ENCODE results near the gene SLC37A2. TPM values are rescaled to one million over a fixed set of nuclear protein-coding genes. Genes with fewer than 3 reads are reported as not detected.
"Not testable (repeated sequence)": the region's sequence is repeated elsewhere in the genome, so short reads cannot be mapped to it uniquely, and the experiment has no call there.

Gene SLC37A2
- total RNA-seq, 1 donor from 2014 or later: 2.4 TPM

- TF ChIP-seq CTCF (IDR thresholded peaks at IDR 0.05; ENCODE audit: borderline replicate concordance): no peak
- Histone ChIP-seq H3K36me3 (no peaks in the 10 kb centered on the region), H3K27me3 (ENCODE audit: low read depth) (peaks cover 38% of the 10 kb centered on the region), H3K4me1 (no peaks in the 10 kb centered on the region), H3K9me3 (replicated peaks) (no peaks in the 10 kb centered on the region), H3K27ac (replicated peaks) (no peak overlapping the region), H3K4me3 (no peak overlapping the region)
- DNase-seq: no peak
- intact Hi-C loops (cut with micrococcal nuclease): no loop called here
These were observed 21.7 kb downstream of the SLC37A2 start for GRCh38 chr11:125084761-125085231.

GRCh38 chr11:125085301-125086081, 22.4 kb downstream of the SLC37A2 start:
- DNase-seq: no peak
- Histone ChIP-seq H3K4me3 (no peak overlapping the region), H3K9me3 (replicated peaks) (no peaks in the 10 kb centered on the region), H3K36me3 (no peaks in the 10 kb centered on the region), H3K27ac (replicated peaks) (no peak overlapping the region), H3K27me3 (ENCODE audit: low read depth) (peaks cover 38% of the 10 kb centered on the region), H3K4me1 (no peaks in the 10 kb centered on the region)
- intact Hi-C loops (cut with micrococcal nuclease): no loop called here
- no peak for TF ChIP-seq CTCF (IDR thresholded peaks at IDR 0.05; ENCODE audit: borderline replicate concordance)

- no peak overlapping the region for H3K4me3 ChIP-seq
- TF ChIP-seq CTCF (IDR thresholded peaks at IDR 0.05; ENCODE audit: borderline replicate concordance): no peak
- H3K9me3 ChIP-seq (replicated peaks): no peaks in the 10 kb centered on the region
- no peaks in the 10 kb centered on the region for H3K36me3 ChIP-seq
- H3K27ac ChIP-seq (replicated peaks): no peak overlapping the region
- peaks cover 9% of the 10 kb centered on the region for H3K4me1 ChIP-seq
- DNase-seq: no peak
- peaks cover 31% of the 10 kb centered on the region for H3K27me3 ChIP-seq (ENCODE audit: low read depth)
- intact Hi-C loops (cut with micrococcal nuclease): no loop called here
These were observed 23.7 kb downstream of the SLC37A2 start for GRCh38 chr11:125086633-125087296.

- H3K36me3 ChIP-seq: no peaks in the 10 kb centered on the region
- DNase-seq: no peak
- H3K27ac ChIP-seq (replicated peaks): no peak overlapping the region
- H3K4me1 ChIP-seq: peaks cover 9% of the 10 kb centered on the region
- H3K4me3 ChIP-seq: no peak overlapping the region
- no peaks in the 10 kb centered on the region for H3K9me3 ChIP-seq (replicated peaks)
- intact Hi-C loops (cut with micrococcal nuclease): no loop called here
- no peak for TF ChIP-seq CTCF (IDR thresholded peaks at IDR 0.05; ENCODE audit: borderline replicate concordance)
- H3K27me3 ChIP-seq (ENCODE audit: low read depth): peaks cover 23% of the 10 kb centered on the region
These were observed 25.0 kb downstream of the SLC37A2 start for GRCh38 chr11:125088123-125088522.

GRCh38 chr11:125088576-125089455, 25.7 kb downstream of the SLC37A2 start:
- peaks cover 9% of the 10 kb centered on the region for H3K4me1 ChIP-seq
- intact Hi-C loops (cut with micrococcal nuclease): no loop called here
- TF ChIP-seq CTCF (IDR thresholded peaks at IDR 0.05; ENCODE audit: borderline replicate concordance): no peak
- H3K27me3 ChIP-seq (ENCODE audit: low read depth): peaks cover 16% of the 10 kb centered on the region
- no peak for DNase-seq
- H3K4me3 ChIP-seq: no peak overlapping the region
- H3K9me3 ChIP-seq (replicated peaks): no peaks in the 10 kb centered on the region
- no peaks in the 10 kb centered on the region for H3K36me3 ChIP-seq
- H3K27ac ChIP-seq (replicated peaks): no peak overlapping the region

- not testable (repeated sequence) for H3K36me3 ChIP-seq
These were observed 26.4 kb downstream of the SLC37A2 start for GRCh38 chr11:125089481-125089880.

GRCh38 chr11:125090151-125090550, 27.0 kb downstream of the SLC37A2 start:
- H3K9me3 ChIP-seq (replicated peaks); H3K36me3 ChIP-seq; DNase-seq; H3K27ac ChIP-seq (replicated peaks); intact Hi-C loops (cut with micrococcal nuclease); H3K4me1 ChIP-seq; H3K4me3 ChIP-seq; H3K27me3 ChIP-seq (ENCODE audit: low read depth): not testable (repeated sequence)

More at GRCh38 chr11:125089481-125089880, 26.4 kb downstream of the SLC37A2 start:
- H3K9me3 ChIP-seq (replicated peaks); DNase-seq; H3K27ac ChIP-seq (replicated peaks); H3K4me3 ChIP-seq; H3K4me1 ChIP-seq; H3K27me3 ChIP-seq (ENCODE audit: low read depth); intact Hi-C loops (cut with micrococcal nuclease): not testable (repeated sequence)
